Fibroblast of skin of right quadriceps (primary cell): Measurements from ENCODE around the gene MAPRE3.

Source experiments
- DNase-seq: peaks from one replicate; pipeline ENCODE4 v3.0.0-alpha.2; 2013

MAPRE3 gene

DNA sequence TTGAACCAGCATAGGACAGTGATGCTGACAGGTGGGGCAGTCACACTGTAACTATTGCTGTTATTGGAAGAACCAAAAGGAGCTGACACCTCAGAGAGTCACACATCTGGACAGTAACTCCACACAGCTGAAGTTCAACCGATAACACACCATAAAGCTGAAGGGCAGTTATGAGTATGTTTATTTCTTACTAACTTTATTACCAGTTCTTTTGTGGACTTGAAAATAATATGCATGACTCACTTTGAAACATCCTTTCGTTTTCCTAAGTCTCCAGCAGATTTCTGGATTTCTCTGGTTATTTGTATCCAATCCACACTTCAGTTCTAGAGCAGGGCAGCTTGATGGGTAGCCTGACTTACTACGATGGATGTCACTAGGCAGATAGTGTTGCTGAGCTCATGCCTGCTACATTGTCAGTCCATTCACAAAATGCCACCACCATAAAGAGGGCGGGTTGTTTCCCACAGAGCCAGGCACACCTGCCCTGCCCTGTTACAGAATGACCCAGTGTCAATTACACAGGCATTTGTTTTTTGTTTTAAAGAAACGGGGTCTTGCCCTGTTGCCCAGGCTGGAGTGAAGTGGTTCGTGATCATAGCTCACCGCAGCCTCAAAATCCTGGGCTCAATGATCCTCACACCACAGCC is 72.7 kb downstream of the MAPRE3 start:
- DNase-seq, result peak; percentile 14

DNA sequence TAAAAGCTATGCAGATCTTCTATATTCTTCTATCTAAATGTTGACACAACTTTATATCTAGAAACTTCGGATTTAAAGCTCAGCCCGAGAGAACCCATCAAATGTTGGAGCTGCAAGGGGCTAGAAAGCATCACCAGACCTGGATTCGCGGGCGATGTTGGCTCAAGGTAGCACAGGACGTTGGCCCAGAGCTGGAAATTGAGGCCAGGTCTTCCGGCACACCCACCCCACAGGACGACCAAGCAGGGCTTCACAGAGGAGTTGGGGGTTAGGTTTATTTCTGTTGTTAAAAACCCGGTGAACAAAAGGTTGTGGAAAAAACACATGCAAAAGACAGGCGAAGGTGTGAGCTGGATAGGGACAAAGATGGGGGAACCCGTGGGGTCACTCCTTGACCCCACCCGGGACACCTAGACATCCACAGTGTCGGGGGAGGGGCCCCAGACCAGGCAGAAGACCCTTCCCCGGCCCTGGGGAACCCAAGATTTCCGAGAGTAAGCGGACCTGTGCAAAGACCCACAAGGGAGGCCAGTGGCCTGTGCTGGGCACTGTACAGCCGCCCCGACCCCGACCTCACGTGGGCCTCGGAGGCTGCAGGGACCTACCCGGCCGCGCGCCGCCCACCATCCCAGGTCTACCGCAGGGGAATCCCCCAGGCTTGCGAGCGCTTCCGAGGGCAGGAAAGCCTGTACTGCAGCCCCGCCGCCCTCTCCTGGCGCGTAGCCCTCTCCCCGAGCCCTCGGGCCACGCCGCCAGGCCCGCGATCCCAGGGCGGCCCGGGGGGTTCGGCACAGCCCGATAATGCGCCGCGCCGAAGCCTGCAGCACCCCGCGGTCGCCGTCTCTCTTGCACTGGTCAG is 79.2 kb downstream of the MAPRE3 start:
- DNase-seq, result no peak

DNA sequence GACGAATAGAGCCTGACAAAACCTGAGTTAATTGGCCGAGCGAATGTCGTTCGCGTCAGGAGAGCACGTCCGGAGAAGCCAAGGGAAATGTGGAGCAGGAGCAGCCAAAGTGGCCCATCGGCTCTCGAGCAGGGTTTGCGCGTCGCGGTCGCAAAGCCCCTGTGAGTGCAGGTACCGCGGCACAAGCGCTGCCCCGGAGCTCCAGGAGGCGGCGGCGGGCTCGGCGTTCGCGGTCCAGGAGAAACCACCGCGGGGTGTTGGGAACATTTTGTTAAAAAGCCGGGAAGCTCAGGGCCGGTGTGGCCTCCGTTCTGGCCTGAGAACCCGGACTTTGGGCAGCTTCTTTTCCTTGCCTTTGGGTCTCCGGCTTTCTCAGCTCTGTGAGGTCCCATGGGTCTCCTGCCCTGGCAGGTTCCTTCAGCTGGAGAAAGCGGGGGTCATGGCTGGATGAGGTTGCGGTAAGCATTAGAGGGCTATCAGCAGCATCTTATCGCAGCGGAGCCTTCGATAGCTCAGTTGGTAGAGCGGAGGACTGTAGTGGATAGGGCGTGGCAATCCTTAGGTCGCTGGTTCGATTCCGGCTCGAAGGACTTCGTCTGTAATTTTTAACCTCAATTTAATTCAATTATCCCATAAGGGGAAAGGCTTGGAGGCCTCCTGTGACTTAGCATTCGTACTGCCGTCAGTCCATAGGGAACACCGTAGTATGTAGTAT is 80.0 kb downstream of the MAPRE3 start:
- DNase-seq, result peak; percentile 97

DNA sequence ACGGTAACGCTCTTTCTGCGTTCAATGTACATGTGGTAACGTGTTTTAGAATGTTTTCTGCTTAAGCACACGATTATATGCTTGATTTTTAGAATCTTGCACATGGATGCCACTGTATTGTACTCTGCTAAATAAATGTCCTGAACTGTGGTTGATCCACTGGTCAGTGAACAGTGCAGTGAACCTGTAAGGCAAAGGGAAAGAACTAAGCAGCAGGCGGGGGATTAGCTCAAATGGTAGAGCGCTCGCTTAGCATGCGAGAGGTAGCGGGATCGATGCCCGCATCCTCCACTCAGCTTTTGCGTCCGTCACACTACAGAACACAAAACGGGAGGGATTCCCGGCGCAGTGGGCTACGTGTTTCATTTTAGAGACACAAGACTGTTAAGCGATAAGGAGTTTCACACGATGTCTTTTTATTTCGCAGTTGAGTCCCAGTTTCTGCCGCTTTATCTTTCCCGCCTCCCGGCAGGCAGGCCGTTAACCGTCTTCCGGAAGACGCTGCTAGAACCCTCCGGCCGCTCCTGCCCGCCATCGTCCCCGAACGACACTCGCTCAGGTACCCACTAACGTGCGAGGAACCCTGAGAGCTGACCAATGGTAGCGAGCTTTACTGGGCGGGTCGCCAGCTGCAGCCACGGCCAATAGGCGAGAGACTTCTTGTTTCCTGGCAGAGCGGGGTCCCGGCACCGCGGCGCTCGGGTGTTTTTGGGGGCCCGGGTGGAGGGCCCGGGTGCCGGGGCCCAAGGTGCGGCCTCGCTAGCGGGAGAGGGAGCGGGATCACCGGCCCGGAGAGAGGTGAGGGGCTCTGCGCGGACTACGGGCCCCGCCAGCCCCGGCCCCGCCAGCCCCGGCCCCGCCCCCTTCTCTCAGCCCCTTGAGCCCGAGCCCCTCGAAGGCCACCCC is 80.8 kb downstream of the MAPRE3 start, which contains the start of gene AGBL5:
TSS of gene AGBL5 (plus strand) at position 673 of the 906 bp plus-strand sequence. CDS start 1,291 bp downstream, outside the sequence.
- DNase-seq, result peak; percentile 92

DNA sequence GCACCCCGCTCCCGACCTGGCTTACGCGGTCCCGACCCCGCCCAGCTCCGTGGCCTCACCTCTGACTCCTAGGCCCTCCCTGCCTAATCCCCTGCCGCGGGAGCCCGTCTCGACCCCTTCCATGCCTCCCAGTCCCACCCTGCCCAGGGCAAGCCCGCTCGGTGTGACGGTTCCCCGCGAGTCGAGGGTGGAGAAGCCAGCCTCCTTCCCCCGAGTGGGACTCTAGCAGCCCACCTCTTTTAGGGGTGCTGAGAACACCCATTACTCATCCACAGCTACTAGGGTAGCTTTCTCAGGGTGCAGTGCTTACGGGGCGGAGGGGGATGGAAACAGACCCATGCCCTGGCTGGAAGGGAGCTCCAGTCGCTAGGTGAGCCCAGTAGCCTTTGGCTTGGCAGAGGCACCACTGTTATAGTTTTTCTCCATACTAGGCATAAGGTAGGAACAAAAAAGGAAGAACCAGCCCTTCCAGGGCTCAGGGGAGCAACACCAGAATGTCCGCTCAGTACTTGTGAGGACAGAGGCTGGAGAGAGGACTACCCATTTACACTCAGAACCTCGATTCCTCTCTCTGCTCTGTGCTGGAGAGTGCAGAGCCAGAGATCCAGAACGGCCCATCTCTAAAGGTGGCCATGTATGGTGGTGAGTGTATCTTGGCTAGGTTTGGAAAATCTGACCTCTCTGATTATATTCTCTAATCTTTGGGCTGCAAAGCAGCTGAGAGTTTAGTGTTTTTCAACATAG is 81.6 kb downstream of the MAPRE3 start:
- no peak for DNase-seq

DNA sequence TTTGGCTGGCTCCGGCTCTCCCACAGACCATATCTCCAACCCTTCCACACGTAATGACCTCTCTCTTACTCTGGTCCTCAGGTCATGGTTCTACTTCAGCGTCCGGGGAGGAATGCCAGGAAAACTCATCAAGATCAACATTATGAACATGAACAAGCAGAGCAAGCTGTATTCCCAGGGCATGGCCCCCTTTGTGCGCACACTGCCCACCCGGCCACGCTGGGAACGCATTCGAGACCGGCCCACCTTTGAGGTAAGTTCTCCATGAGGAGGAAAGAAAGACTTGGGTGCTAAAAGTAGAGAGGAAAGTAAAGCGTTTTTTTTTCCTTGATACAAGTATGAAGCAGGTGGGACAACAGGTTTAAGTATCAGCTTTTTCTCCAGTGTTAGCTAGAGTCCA is 82.9 kb downstream of the MAPRE3 start:
- no peak for DNase-seq

DNA sequence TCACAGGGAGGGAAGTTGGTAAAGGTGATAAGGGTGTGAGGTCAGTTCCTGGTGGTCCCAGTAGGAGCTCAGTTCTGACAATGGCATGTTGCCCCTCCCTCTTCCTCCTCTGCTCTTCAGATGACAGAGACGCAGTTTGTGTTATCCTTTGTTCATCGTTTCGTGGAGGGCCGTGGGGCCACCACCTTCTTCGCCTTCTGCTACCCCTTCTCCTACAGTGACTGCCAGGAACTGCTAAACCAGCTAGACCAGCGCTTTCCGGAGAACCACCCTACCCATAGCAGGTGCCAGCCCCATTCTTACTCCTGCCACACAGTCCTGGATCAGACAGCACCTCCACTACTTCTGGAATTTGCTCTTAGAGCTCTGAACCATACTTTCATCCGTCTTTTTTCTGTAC is 83.3 kb downstream of the MAPRE3 start:
- DNase-seq, result no peak

DNA sequence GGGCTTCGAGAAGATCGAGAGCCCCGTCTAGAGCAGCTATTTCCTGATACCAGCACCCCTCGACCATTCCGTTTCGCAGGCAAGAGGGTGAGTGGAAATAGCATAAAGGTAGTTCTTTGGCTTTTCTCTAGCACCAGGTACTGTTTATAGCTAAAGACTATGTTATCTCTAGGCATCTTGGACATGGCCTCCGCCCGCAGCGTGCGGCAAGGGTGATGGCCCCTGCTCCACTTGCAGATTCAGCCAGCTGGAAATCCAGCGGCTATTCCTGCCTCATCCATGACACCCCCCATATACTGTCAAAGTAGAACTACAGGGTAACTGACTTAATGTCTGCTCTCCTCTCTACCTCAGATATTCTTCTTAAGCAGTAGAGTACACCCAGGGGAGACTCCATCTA is 84.3 kb downstream of the MAPRE3 start:
- no peak for DNase-seq

DNA sequence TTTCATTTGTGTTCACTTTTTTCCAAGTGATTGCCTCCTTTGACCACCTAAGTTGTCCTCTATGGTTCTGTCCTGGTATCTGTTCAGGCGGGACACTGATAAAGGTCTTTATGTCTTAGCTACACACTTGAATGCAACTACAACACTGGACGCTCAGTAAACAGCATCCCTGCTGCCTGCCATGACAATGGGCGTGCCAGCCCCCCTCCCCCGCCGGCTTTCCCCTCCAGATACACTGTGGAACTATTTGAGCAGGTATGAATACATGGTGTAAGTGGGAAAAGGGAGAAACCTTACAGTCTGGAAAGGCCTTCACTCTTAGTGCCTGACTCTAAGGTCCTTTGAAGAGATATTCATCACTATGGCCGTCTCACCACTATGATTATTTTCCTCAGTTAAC is 86.7 kb downstream of the MAPRE3 start:
- no peak for DNase-seq

DNA sequence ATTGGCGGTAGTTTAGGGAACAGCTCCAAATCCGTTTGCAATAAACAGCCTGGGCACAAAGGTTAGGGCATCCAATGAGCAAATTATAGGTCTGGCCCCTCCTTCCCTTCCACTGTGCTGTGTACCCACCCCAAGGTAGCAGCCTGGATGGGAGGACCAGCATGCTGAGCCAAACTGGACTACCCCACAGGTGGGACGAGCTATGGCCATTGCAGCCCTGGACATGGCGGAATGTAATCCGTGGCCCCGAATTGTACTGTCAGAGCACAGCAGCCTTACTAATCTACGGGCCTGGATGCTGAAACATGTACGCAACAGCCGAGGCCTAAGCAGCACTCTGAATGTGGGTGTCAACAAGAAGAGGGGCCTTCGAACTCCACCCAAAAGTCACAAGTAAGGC is 87.8 kb downstream of the MAPRE3 start:
- DNase-seq, result no peak

DNA sequence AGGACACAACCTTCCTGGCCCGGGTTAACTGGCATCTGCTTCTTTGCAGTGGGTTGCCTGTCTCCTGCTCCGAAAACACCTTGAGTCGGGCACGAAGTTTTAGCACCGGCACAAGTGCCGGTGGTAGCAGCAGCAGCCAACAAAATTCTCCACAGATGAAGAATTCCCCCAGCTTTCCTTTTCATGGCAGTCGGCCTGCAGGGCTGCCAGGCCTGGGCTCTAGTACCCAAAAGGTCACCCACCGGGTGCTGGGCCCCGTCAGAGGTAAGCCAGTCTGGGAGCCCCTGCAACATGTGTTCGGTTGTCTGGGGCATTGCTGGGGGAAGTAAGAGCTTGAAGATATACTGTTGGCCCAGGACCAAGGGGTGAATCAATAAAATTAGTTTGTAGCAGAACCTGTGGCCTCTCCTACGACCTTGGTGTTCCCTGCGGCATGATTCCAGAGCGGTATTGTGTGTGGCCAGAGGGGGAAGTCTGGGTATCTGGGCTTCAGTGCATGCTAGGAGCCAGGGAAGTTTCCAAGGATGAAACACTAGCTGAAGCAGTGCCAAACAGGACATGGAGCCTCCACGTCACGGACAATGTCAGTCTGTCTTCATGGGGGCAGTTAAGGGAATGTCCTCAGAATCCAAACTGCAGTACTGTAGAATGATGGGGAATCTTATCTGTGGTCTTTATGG is 88.8 kb downstream of the MAPRE3 start:
- DNase-seq, result no peak

DNA sequence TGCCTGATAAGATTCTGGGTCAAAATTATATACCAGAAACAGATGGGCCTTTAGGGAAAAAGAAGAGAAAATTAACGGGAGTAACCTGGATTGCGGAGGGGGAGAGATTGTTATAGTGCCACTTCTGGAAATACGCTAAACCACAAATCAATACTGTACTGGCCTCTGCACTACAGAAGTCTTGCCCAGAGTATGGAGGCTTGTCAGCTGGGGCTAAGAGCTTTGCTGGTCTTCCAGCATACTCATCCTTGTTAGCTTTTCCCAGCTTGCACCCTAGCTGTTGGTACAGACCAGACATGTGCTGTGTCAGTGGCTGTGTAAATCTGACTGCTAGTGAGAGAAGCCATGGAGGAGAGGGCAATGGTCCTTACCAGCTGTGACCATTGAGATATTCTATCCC is 89.9 kb downstream of the MAPRE3 start:
- no peak for DNase-seq

DNA sequence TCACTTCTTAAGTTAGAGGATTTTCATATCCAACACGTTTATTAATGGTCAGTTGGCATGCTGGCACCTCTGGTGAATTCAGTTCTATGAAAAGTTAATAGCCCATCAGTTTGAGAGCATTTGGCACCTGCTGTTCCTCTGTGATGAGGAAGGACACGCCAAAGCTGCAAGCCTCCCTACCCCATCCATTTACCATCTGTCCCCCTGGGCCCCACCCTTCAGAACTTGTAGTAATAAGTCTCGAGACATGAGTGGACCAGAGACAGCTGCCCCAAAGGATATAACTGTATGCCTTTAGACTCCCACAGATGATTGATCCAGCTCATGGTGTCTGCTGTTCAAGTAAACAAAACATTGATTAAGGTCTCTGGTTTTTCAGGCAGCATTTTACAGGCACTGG is 94.7 kb downstream of the MAPRE3 start:
- no peak for DNase-seq

DNA sequence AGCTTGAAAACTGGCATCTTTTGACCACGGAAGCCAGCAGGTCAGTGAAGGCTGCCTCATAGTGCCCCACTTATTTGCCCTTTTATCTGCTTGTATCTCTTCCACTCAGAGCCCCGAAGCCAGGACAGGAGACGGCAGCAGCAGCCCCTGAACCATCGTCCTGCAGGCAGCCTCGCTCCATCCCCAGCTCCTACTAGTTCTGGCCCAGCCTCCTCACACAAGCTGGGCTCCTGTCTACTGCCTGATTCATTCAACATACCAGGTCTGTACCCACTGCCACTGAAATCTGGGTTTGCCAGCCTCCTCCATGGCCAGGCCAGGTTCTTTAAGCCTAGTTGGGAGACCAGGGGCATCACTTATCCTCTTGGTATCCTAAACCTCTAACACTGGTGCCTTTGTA is 96.9 kb downstream of the MAPRE3 start:
- DNase-seq, result no peak

DNA sequence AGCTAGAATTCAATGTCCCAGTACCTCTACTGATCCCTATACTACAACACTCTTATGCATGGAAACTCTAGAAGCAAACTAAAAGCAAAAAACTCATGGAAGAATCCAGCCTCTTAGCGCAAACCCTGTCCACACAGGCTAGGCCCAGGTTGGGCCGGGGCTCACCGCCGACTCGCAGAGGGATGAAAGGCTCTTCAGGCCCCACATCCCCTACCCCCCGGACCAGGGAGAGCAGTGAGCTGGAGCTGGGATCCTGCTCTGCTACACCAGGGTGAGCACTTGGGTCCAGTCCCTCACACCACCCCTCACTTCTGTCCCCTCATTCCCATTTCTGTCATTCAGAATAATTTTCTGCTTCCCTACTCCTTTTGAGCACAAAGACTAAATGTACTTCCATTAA is 99.0 kb downstream of the MAPRE3 start:
- DNase-seq, result no peak

DNA sequence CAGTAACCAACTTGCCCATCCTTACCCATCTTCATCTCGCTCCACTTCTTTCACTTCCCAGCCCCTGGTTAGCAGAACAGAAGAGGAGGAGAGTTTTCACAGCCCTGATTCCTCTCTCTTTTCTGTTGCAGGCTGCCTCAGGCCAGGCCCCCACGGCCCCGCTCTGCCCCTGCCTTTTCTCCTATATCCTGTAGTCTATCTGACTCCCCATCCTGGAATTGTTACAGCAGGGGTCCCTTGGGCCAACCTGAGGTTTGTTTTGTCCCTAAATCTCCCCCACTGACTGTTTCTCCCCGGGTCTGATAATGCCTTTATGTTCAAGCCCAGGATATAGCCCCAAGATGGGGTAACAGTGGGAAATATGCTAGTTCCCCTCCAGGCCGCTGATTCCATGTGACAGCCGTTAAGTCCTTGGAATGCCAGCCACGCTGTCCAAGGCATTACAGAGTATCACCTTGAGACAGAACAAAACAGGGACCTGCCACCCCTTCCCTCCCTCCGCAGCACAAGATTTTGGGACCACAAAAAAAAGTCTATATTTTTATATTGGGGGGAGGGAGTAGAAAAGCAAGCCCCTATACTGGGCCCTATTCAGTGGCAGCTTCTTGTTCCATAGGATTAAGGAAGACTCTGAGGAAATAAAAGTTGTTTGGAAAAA is 99.7 kb downstream of the MAPRE3 start:
- DNase-seq, result no peak

DNA sequence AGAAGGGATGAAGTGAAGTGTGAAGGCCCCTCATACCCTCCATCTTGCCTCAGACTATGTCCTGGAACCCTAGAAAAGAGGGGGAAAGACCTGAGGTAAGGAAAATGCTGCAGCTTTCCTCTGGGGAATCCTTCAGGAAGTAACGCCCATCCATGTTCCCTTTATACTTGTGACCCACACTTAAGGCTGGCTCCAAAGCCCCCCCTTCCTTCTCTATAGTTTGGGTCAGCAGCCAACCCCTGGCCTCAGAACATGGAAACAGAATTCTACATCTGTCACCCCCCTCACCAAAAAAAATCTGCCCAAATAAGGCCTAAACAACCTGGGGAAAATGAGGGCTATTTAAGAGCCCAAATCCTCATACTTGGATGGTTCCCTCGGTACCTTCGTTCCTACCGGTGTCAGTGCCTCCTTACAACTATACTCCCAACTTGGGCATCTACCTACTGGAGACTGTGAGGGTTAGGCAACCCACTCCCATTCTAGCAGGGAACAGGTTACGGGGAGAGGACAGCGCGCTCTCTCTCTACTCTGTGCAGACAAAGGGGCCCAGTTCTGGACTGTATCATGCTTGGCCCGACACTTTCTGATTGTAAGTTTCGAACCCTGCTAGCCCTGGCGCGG is 100.3 kb downstream of the MAPRE3 start:
- DNase-seq, result no peak

DNA sequence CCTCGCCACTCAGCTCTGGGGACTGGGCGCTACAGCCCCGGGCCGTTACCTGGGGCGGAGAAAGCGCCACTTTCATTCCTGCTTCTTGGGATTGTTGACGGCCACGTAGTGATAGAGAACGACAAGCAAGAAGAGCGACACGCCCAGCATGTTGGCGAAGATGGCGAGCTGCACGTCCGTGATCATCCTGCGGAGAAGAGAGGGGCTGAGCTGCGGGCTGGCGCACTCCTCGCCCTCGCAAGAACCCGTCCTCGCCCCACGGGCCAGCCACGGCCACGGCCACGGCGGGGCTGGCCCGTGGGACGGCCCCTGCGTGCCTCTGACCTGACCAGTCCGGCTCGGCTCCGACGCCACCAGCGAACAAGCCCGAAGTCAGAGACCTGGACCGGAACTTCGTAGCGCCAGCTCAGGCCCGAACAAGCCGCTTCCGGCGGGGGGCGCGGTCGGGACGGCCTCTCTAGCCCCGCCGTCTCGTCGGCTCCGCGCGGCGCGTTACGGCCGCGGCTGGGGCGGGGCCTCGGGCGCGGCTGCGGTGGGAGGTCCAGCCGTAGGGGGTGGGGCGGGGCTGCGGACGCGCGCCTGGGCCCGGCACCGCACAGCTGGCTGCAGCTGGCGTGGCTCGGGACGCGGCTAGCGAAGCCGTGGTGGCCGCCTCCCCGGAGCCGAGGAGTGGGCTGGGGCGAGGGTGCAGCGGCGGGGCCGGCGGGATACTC is 101.0 kb downstream of the MAPRE3 start, which contains the start of gene OST4:
TSS of gene OST4 (minus strand) at position 378 of the 713 bp plus-strand sequence.
- DNase-seq, result peak; percentile 93
